Heart left ventricle (tissue), 16 donors: Measurements from ENCODE around the gene SFXN2. TPM values are rescaled to one million over a fixed set of nuclear protein-coding genes. Genes with fewer than 3 reads are reported as not detected.

Source experiments
- ATAC-seq, 4 donors: fragments of 200-7000 bp; cut with Tn5 transposase; one replicate each; pipeline ENCODE4 v1.9.1; 2020 to 2022; ENCODE audit warnings: moderate library complexity in 4 of 4, mild to moderate bottlenecking in 3 of 4, moderate number of reproducible peaks in 1 of 4
- DNase-seq, 5 donors: peaks; one replicate each; pipeline ENCODE4 v3.0.0-alpha.2; 2020
- H3K27ac ChIP-seq, 12 donors: fragments of 200-600 bp; sonication (generic) in 4 of 12; one replicate each; pipeline versions ENCODE4 v1.5.0 to v1.8.0; 2016 to 2022; ENCODE audit warnings: mild to moderate bottlenecking in 2 of 12
- H3K27me3 ChIP-seq, 9 donors: fragments of 200-600 bp; sonication (generic) in 2 of 9; one replicate each; pipeline versions ENCODE4 v1.5.1 to v1.8.0; 2016 to 2022; ENCODE audit warnings: mild to moderate bottlenecking in 3 of 9
- H3K36me3 ChIP-seq, 9 donors: fragments of 200-600 bp; sonication (generic) in 2 of 9; one replicate each; pipeline versions ENCODE4 v1.5.0 to v1.8.0; 2018 to 2022; ENCODE audit warnings: mild to moderate bottlenecking in 2 of 9
- H3K4me1 ChIP-seq, 12 donors: fragments of 200-600 bp; sonication (generic) in 4 of 12; one replicate each; pipeline versions ENCODE4 v1.5.0 to v1.8.0; 2016 to 2022; ENCODE audit warnings: mild to moderate bottlenecking in 3 of 12
- H3K4me3 ChIP-seq, 12 donors: fragments of 200-600 bp; sonication (generic) in 4 of 12; one replicate each; pipeline versions ENCODE4 v1.5.0 to v1.8.0; 2017 to 2022; ENCODE audit warnings: mild to moderate bottlenecking in 9 of 12, moderate library complexity in 4 of 12
- H3K9me3 ChIP-seq, 12 donors: fragments of 200-600 bp; sonication (generic) in 4 of 12; one replicate each; pipeline versions ENCODE4 v1.5.0 to v1.8.0; 2016 to 2022; ENCODE audit warnings: mild to moderate bottlenecking in 1 of 12
- POLR2A ChIP-seq, 2 donors: fragments of 450-650 bp; IDR thresholded peaks; one replicate each; pipeline ENCODE4 v1.6.1; 2017; ENCODE audit warnings: antibody characterized with exemption in 2 of 2, mild to moderate bottlenecking in 2 of 2, moderate library complexity in 2 of 2
- WGBS, 4 donors: extraction: QIAGEN DNeasy Blood & Tissue Kit in 2 of 4; methylation state at CpG; one replicate each; pipeline versions ENCODE4 v1.1.5 to v1.1.7; 2013 to 2018; 5-methylcytosine and 5-hydroxymethylcytosine counted together
- intact Hi-C, 10 donors: fragments of 100-400 bp; cut with DNase I; formaldehyde crosslinking; loops; one replicate each; pipeline versions ENCODE4 v1.11.1 to v1.14.2; 2022
- polyA plus RNA-seq, 2 donors: library from polyadenylated mRNA; stranded (reverse); fragments of 200-250 nt; gene quantifications; one replicate each; pipeline ENCODE4 v1.2.3, GENCODE V29; 2013
- total RNA-seq, 9 donors: library from RNA; depleted of rRNA in 2 of 9; stranded (reverse); fragments of >200 nt in 2 of 9; fragmentation: NEBNext Ultra II Directional in 3 of 9; extraction: Animal tissue kit (Norgen Biotek cat#: 25700) in 3 of 9; gene quantifications; one replicate each; pipeline versions ENCODE4 v1.1.0 to v1.2.4, GENCODE V29; 2016 to 2023
- TF ChIP-seq, protein P1 (sequence below), 12 donors: fragments of 200-600 bp; sonication (generic) in 4 of 12; IDR thresholded peaks; one replicate each; pipeline versions ENCODE4 v1.5.0 to v1.8.0; 2018 to 2022; ENCODE audit warnings: antibody characterized with exemption in 12 of 12, mild to moderate bottlenecking in 5 of 12
- donor health status: ischemic (EF 13 %, LVEDD 7.1; RV severe dilation, severe dysfunction).
- donor health status: healthy with polysubstance abuse.
- donor health status: DM: no; HTN: yes; CAD: no.
- donor health status: DM: no; HTN: no; CAD: no.
- donor health status: ischemic (EF 25% LVEDD 6.9; RV normal size, moderate dysfunction).
- donor health status: ischemic (EF 25% LVEDD 5.7; RV mildly dilated, moderate dysfunction).
- donor health status: healthy.
- donor health status: DM: yes; HTN: yes; CAD: no.
- donor health status: ischemic (EF 35%, LVEDD 5.7; RV mildly dilated, moderate dysfunction).
- donor health status: nonischemic (EF 11% LVEDD 7.7; RV severe dilation, severe dysfunction).
- donor health status: DM: yes; HTN: yes; CAD: no.
- donor health status: PGD.
- donor health status: ischemic (EF 29% LVEDD 5.4; RV normal size, mild dysfunction).
- donor health status: nonischemic (EF 23%, LVEDD 6.1; RV moderate dilation, normal function).

Gene SFXN2
- total and polyA plus RNA-seq, 11 donors, result 0.50 to 7.2 (median 2.4) TPM

DNA sequence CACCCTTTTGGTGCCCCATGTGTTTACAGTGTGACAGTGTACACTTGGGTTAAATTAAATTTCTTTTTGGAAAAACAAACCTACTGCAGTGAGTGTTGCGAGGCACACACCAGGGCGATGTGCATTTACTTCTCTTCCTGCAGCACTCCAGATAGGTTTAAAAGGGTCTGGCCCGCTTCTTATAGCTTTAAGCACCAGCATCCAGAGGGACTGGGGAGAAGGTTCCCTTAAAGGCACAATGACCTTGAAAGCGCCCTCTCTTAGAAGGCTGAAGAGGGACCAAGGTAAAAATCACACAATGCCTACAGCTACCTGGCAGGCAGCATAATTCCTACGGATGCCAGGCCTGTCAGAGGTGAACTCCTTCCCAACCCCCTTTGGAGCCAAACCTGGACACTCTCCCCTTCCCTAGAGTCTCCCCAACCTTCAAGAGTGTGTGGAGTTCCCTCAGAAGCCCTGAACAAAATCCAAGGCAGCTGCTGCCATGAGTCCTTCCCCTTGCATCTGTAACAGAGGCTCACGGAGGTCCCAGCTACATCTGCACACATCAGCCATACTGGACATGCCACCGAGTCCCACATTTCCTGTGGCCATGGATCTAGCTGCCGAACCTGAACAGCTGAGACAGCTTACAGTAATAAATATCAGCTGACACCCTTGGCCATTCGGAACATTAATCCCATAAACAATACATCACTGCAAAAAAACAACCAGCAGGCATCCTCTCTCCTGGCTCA lies 36.9 kb upstream of the SFXN2 start:
- ATAC-seq, result no peak
- DNase-seq, result no peak
- peaks cover 11 to 72% (median 62%) of the 10 kb centered on the region in 12 donors for H3K4me1 ChIP-seq
- peaks cover 0 to 13% (median 4%) of the 10 kb centered on the region in 9 donors for H3K36me3 ChIP-seq
- no peaks in the 10 kb centered on the region for H3K9me3 ChIP-seq
- TF ChIP-seq POLR2A (IDR thresholded peaks at IDR 0.05), result no peak
- TF ChIP-seq, protein P1, sequence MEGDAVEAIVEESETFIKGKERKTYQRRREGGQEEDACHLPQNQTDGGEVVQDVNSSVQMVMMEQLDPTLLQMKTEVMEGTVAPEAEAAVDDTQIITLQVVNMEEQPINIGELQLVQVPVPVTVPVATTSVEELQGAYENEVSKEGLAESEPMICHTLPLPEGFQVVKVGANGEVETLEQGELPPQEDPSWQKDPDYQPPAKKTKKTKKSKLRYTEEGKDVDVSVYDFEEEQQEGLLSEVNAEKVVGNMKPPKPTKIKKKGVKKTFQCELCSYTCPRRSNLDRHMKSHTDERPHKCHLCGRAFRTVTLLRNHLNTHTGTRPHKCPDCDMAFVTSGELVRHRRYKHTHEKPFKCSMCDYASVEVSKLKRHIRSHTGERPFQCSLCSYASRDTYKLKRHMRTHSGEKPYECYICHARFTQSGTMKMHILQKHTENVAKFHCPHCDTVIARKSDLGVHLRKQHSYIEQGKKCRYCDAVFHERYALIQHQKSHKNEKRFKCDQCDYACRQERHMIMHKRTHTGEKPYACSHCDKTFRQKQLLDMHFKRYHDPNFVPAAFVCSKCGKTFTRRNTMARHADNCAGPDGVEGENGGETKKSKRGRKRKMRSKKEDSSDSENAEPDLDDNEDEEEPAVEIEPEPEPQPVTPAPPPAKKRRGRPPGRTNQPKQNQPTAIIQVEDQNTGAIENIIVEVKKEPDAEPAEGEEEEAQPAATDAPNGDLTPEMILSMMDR (IDR thresholded peaks at IDR 0.05), result no peak
- H3K4me3 ChIP-seq, result no peak overlapping the region
- no peaks in the 10 kb centered on the region for H3K27me3 ChIP-seq
- H3K27ac ChIP-seq, result peak overlapping the region in 11 of 12 donors; percentile 0 to 90 (median 59)
- intact Hi-C loops, result loop anchor here in 4 of 10 donors (5.0 kb wide), 1 partner anchor 35 kb away; the partner anchor contains the start of genes ARL3 (in 4 of the 4) and SFXN2 (in 4 of the 4)
- WGBS, 4 donors, result 66 to 79% (median 69%) methylated on average over 9 of the region's 9 CpGs

DNA sequence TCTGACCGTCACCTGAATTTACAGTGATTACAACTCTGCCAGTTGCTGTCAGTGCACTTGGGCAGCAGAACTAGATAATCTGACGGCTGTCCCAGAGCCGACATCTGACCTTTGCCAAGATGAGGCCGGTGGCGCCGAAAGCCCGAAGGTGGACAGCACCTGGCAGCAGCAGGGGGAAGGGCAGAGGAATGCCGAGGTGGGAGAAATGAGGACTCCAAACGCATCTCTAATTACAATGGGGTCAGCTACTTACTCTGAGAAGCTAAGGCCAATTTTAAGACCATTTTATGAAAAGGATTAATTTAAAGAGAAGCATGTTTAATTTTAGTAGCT lies 36.4 kb upstream of the SFXN2 start:
- Histone ChIP-seq H3K36me3 (peaks cover 0 to 15% (median 4%) of the 10 kb centered on the region in 9 donors), H3K9me3 (no peaks in the 10 kb centered on the region), H3K27ac (peak overlapping the region in 10 of 12 donors; percentile 0 to 90 (median 62)), H3K4me3 (no peak overlapping the region), H3K27me3 (no peaks in the 10 kb centered on the region), H3K4me1 (peaks cover 11 to 67% (median 58%) of the 10 kb centered on the region in 12 donors)
- TF ChIP-seq POLR2A (IDR thresholded peaks at IDR 0.05), result no peak
- TF ChIP-seq, protein P1 (IDR thresholded peaks at IDR 0.05), result no peak
- intact Hi-C loops, result loop anchor here in 4 of 10 donors (5.0 kb wide), 1 partner anchor 34 kb away; the partner anchor contains the start of genes ARL3 (in 4 of the 4) and SFXN2 (in 4 of the 4)
- 48 to 65% (median 56%) methylated on average over 9 of the region's 9 CpGs for WGBS, 4 donors
- ATAC-seq (no peak), DNase-seq (no peak)

DNA sequence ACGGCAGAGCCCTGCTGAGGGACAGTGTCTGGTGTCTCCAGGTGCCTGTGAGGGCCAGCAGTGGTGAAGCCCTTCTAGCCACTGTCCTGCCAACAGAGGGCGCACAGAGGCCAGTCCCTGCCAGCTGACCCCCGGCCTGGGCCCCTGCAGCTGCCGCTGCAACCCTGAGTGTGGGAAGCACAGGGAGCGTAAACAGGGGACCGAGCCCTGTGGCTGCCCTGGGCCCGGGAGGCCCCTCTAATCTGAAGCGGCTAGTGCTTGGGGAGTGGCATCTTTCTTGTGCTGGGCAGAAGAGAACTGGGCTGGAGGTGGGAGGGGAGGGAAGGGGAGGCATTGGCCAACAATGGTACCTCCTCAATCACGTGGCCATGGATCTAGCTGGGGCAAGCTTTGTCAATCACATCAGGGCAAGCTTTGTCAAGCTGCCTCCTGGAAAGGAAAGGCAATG lies 35.6 kb upstream of the SFXN2 start:
- Histone ChIP-seq H3K4me3 (peak overlapping the region in 3 of 12 donors; percentile 18 to 24 (median 21)), H3K4me1 (peaks cover 9 to 58% (median 51%) of the 10 kb centered on the region in 12 donors), H3K36me3 (peaks cover 0 to 18% (median 5%) of the 10 kb centered on the region in 9 donors), H3K27ac (peak overlapping the region in 10 of 12 donors; percentile 0 to 71 (median 54)), H3K27me3 (no peaks in the 10 kb centered on the region), H3K9me3 (no peaks in the 10 kb centered on the region)
- peak; percentile 54 to 71 (median 71) for ATAC-seq
- 13 to 20% (median 14%) methylated on average over 9 of the region's 9 CpGs for WGBS, 4 donors
- TF ChIP-seq, protein P1 (IDR thresholded peaks at IDR 0.05), result peak; percentile 42 to 76 (median 70)
- no peak for TF ChIP-seq POLR2A (IDR thresholded peaks at IDR 0.05)
- DNase-seq, result peak; percentile 70 to 85 (median 77)
- intact Hi-C loops, result loop anchor here in 4 of 10 donors (5.0 kb wide), 1 partner anchor 33 kb away; the partner anchor contains the start of genes ARL3 (in 4 of the 4) and SFXN2 (in 4 of the 4)

DNA sequence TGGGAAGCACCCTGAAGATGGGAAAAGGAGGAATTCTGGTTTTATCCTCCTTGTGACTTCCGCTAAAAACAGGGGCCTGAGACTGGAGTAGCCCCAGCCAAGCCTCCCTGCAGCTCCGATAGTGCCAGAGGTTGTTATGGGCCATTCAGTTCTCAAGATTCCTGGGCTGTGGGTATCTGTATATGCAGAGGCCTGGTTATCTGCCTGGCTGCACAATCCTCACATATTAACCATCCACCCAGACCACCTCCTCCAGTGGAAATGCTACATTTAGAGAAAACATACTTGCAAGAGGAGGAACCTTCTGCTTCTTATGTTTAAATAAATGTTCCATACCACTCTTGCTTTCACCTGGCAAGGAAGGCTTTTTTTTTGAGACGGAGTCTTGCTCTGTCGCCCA lies 34.8 kb upstream of the SFXN2 start:
- no peak for DNase-seq
- no peak for ATAC-seq
- Histone ChIP-seq H3K4me1 (peaks cover 9 to 51% (median 44%) of the 10 kb centered on the region in 12 donors), H3K27me3 (no peaks in the 10 kb centered on the region), H3K4me3 (no peak overlapping the region), H3K36me3 (peaks cover 0 to 25% (median 10%) of the 10 kb centered on the region in 9 donors), H3K27ac (peak overlapping the region in 5 of 12 donors; percentile 53 to 71 (median 60)), H3K9me3 (no peaks in the 10 kb centered on the region)
- 91 to 99% (median 95%) methylated on average over 4 of the region's 4 CpGs for WGBS, 4 donors
- intact Hi-C loops, result loop anchor here in 4 of 10 donors (5.0 kb wide), 1 partner anchor 33 kb away; the partner anchor contains the start of genes ARL3 (in 4 of the 4) and SFXN2 (in 4 of the 4)
- TF ChIP-seq, protein P1 (IDR thresholded peaks at IDR 0.05), result no peak
- no peak for TF ChIP-seq POLR2A (IDR thresholded peaks at IDR 0.05)
